ENCODE results near the gene MYL12B.

DNA sequence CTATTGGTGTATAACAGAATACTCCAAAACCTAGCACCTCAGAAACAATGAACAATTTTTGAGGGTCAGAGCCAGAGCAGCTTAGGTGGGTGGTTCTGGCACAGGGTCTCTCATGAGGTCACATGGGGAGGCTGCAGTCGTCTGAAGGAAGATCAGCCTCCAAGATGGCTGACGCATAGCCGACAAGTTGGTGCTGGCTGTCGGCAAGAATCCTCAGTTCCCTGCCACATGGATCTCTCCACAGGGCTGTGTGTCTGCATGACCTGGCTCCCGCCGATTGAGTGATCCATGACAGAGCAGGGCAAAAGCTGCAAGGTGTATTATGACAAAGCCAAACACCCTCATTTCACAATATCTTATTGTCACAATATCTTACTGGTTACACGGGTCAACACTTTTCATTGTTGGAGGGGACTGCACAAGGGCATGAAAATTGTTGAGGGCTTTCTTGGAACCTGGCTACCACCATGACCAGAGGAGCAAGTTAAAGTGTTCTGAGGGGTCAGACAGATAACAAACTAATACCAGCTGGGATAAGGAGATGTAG lies 4.2 kb downstream of the MYL12B start:
- TF ChIP-seq, protein P1, sequence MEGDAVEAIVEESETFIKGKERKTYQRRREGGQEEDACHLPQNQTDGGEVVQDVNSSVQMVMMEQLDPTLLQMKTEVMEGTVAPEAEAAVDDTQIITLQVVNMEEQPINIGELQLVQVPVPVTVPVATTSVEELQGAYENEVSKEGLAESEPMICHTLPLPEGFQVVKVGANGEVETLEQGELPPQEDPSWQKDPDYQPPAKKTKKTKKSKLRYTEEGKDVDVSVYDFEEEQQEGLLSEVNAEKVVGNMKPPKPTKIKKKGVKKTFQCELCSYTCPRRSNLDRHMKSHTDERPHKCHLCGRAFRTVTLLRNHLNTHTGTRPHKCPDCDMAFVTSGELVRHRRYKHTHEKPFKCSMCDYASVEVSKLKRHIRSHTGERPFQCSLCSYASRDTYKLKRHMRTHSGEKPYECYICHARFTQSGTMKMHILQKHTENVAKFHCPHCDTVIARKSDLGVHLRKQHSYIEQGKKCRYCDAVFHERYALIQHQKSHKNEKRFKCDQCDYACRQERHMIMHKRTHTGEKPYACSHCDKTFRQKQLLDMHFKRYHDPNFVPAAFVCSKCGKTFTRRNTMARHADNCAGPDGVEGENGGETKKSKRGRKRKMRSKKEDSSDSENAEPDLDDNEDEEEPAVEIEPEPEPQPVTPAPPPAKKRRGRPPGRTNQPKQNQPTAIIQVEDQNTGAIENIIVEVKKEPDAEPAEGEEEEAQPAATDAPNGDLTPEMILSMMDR (IDR thresholded peaks at IDR 0.05), result no peak
- TF ChIP-seq POLR2A (IDR thresholded peaks at IDR 0.05), result no peak
